HEK293 (cell line): ENCODE measurements around the gene PTGER3.

Source experiments
- CTCF ChIA-PET: fragments of 350-600 bp; formaldehyde crosslinking; extraction: SDS; loops from one replicate; lab custom pipeline; 2021; ENCODE audit warnings: antibody characterized with exemption; lab: Yijun Ruan, JAX
- POLR2A ChIA-PET: fragments of 300-600 bp; formaldehyde crosslinking; extraction: SDS; loops from one replicate; lab custom pipeline; 2020; ENCODE audit warnings: antibody characterized with exemption, inconsistent platforms; lab: Yijun Ruan, JAX
- H3K27ac ChIP-seq: fragments of 200-500 bp; sonication (Bioruptor generic); 2 replicates; pipeline ENCODE4 v1.5.1; 2014; ENCODE audit warnings: low read depth, low read length, control low read depth, inconsistent platforms; ENCODE audit errors: extremely low read depth
- H3K36me3 ChIP-seq, 2 experiments: fragments of 200-500 bp in 1 of 2; sonication (Bioruptor generic) in 1 of 2; 1 replicate in 1 of 2; 2 replicates in 1 of 2; pipeline ENCODE4 v1.5.1; 2014 to 2017; ENCODE audit warnings: inconsistent platforms in 2 of 2, low read length in 2 of 2; ENCODE audit not compliant: control insufficient read depth in 2 of 2, insufficient read depth in 1 of 2
- H3K4me1 ChIP-seq: fragments of 200-500 bp; sonication (Bioruptor generic); 2 replicates; pipeline ENCODE4 v1.5.1; 2014; ENCODE audit warnings: mild to moderate bottlenecking, low read length, inconsistent platforms; ENCODE audit not compliant: control insufficient read depth, insufficient read depth
- H3K4me3 ChIP-seq: 2 replicates; pipeline ENCODE4 v1.5.1; 2011; ENCODE audit warnings: low read depth, mild to moderate bottlenecking, control low read depth, low read length, moderate library complexity
- H3K9me3 ChIP-seq: fragments of 200-500 bp; sonication (Bioruptor generic); 2 replicates; pipeline ENCODE4 v1.5.1; 2014; ENCODE audit warnings: low read depth, low read length, inconsistent platforms; ENCODE audit not compliant: control insufficient read depth, insufficient read depth
- ELK4 ChIP-seq: IDR thresholded peaks from 2 replicates; pipeline ENCODE4 v1.6.1; 2011; ENCODE audit warnings: mild to moderate bottlenecking, low read depth, low read length, borderline replicate concordance
- INSM2 ChIP-seq: fragments of 450-650 bp; formaldehyde crosslinking; IDR thresholded peaks from 2 replicates; pipeline ENCODE4 v1.5.1; 2016; ENCODE audit warnings: missing biosample characterization, missing genetic modification characterization
- KLF17 ChIP-seq: fragments of 450-650 bp; formaldehyde crosslinking; IDR thresholded peaks from 2 replicates; pipeline ENCODE4 v1.5.1; 2016; ENCODE audit warnings: missing biosample characterization, missing genetic modification characterization
- PRDM4 ChIP-seq: fragments of 450-650 bp; formaldehyde crosslinking; IDR thresholded peaks from 2 replicates; pipeline ENCODE4 v1.5.1; 2017; ENCODE audit warnings: missing biosample characterization, missing genetic modification characterization
- SALL2 ChIP-seq: fragments of 450-650 bp; formaldehyde crosslinking; IDR thresholded peaks from 2 replicates; pipeline ENCODE4 v1.5.0; 2017; ENCODE audit warnings: missing biosample characterization, mild to moderate bottlenecking, missing genetic modification characterization, borderline replicate concordance
- ZNF549 ChIP-seq: fragments of 450-650 bp; IDR thresholded peaks from 2 replicates; pipeline ENCODE4 v1.5.1; 2018; ENCODE audit warnings: missing biosample characterization, missing genetic modification characterization, mild to moderate bottlenecking, inconsistent platforms, moderate library complexity
- ZNF664 ChIP-seq: fragments of 450-650 bp; formaldehyde crosslinking; IDR thresholded peaks from 2 replicates; pipeline ENCODE4 v1.5.1; 2016; ENCODE audit warnings: missing biosample characterization, missing genetic modification characterization
- ZNF677 ChIP-seq: fragments of 450-650 bp; IDR thresholded peaks from 2 replicates; pipeline ENCODE4 v1.5.0; 2018; ENCODE audit warnings: missing biosample characterization, mild to moderate bottlenecking, missing genetic modification characterization, moderate library complexity
- ZNF791 ChIP-seq: fragments of 450-650 bp; formaldehyde crosslinking; IDR thresholded peaks from 2 replicates; pipeline ENCODE4 v1.5.1; 2016; ENCODE audit warnings: missing biosample characterization, missing genetic modification characterization
- TF ChIP-seq, protein P1 (sequence below): fragments of 450-650 bp; formaldehyde crosslinking; IDR thresholded peaks from 2 replicates; pipeline ENCODE4 v1.5.1; 2016; ENCODE audit warnings: missing biosample characterization, missing genetic modification characterization, borderline replicate concordance
- TF ChIP-seq, protein P2 (sequence below): fragments of 450-650 bp; formaldehyde crosslinking; IDR thresholded peaks from 2 replicates; pipeline ENCODE4 v1.5.1; 2017; ENCODE audit warnings: missing biosample characterization, missing genetic modification characterization
- TF ChIP-seq, protein P3 (sequence below): fragments of 450-650 bp; formaldehyde crosslinking; conservative IDR thresholded peaks from 2 replicates; pipeline ENCODE4 v1.5.1; 2016; ENCODE audit warnings: low read depth, missing biosample characterization, missing genetic modification characterization
- TF ChIP-seq, protein P4 (sequence below): fragments of 450-650 bp; IDR thresholded peaks from 2 replicates; pipeline ENCODE4 v1.5.1; 2018; ENCODE audit warnings: missing biosample characterization, missing genetic modification characterization
- TF ChIP-seq, protein P5 (sequence below): fragments of 450-650 bp; formaldehyde crosslinking; IDR thresholded peaks from 2 replicates; pipeline ENCODE4 v1.5.1; 2017; ENCODE audit warnings: missing biosample characterization, missing genetic modification characterization

PTGER3 gene

DNA sequence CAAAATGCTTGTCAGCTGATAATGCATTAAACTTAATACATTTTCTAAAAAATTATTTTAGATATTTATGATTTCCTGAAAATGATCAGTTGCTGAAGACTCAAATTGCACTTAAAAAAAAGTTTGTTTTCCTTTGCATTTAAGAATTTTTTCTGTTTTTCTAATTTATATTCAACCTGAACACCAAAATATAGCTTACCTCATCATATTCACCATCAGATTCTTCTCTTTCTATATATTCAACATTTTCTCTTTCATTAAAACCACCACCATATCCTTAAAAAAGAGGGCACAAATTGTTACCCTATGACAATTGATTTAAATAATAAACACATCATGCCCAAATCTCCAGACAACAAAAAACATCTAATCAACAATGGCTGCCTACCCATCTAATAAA is 24.7 kb upstream of the PTGER3 start (continued):
- TF ChIP-seq, protein P1, sequence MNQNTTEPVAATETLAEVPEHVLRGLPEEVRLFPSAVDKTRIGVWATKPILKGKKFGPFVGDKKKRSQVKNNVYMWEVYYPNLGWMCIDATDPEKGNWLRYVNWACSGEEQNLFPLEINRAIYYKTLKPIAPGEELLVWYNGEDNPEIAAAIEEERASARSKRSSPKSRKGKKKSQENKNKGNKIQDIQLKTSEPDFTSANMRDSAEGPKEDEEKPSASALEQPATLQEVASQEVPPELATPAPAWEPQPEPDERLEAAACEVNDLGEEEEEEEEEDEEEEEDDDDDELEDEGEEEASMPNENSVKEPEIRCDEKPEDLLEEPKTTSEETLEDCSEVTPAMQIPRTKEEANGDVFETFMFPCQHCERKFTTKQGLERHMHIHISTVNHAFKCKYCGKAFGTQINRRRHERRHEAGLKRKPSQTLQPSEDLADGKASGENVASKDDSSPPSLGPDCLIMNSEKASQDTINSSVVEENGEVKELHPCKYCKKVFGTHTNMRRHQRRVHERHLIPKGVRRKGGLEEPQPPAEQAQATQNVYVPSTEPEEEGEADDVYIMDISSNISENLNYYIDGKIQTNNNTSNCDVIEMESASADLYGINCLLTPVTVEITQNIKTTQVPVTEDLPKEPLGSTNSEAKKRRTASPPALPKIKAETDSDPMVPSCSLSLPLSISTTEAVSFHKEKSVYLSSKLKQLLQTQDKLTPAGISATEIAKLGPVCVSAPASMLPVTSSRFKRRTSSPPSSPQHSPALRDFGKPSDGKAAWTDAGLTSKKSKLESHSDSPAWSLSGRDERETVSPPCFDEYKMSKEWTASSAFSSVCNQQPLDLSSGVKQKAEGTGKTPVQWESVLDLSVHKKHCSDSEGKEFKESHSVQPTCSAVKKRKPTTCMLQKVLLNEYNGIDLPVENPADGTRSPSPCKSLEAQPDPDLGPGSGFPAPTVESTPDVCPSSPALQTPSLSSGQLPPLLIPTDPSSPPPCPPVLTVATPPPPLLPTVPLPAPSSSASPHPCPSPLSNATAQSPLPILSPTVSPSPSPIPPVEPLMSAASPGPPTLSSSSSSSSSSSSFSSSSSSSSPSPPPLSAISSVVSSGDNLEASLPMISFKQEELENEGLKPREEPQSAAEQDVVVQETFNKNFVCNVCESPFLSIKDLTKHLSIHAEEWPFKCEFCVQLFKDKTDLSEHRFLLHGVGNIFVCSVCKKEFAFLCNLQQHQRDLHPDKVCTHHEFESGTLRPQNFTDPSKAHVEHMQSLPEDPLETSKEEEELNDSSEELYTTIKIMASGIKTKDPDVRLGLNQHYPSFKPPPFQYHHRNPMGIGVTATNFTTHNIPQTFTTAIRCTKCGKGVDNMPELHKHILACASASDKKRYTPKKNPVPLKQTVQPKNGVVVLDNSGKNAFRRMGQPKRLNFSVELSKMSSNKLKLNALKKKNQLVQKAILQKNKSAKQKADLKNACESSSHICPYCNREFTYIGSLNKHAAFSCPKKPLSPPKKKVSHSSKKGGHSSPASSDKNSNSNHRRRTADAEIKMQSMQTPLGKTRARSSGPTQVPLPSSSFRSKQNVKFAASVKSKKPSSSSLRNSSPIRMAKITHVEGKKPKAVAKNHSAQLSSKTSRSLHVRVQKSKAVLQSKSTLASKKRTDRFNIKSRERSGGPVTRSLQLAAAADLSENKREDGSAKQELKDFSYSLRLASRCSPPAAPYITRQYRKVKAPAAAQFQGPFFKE: no peak
- TF ChIP-seq, protein P2, sequence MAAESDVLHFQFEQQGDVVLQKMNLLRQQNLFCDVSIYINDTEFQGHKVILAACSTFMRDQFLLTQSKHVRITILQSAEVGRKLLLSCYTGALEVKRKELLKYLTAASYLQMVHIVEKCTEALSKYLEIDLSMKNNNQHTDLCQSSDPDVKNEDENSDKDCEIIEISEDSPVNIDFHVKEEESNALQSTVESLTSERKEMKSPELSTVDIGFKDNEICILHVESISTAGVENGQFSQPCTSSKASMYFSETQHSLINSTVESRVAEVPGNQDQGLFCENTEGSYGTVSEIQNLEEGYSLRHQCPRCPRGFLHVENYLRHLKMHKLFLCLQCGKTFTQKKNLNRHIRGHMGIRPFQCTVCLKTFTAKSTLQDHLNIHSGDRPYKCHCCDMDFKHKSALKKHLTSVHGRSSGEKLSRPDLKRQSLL: no peak
- TF ChIP-seq PRDM4 (tag by site-specific recombination): no peak
- TF ChIP-seq SALL2 (tag by site-specific recombination): no peak
- TF ChIP-seq ZNF549: no peak
- TF ChIP-seq ELK4: no peak

GRCh38 chr1:71071720-71072119 is 24.1 kb upstream of the PTGER3 start:
- Histone ChIP-seq H3K9me3 (no peaks in the 10 kb centered on the region), H3K4me3 (no peak overlapping the region), H3K36me3 (peaks cover 84 to 94% of the 10 kb centered on the region in 2 experiments), H3K27ac (no peak overlapping the region), H3K4me1 (no peaks in the 10 kb centered on the region)
- POLR2A ChIA-PET: no interaction called here
- CTCF ChIA-PET: no interaction called here
- TF ChIP-seq, protein P3, sequence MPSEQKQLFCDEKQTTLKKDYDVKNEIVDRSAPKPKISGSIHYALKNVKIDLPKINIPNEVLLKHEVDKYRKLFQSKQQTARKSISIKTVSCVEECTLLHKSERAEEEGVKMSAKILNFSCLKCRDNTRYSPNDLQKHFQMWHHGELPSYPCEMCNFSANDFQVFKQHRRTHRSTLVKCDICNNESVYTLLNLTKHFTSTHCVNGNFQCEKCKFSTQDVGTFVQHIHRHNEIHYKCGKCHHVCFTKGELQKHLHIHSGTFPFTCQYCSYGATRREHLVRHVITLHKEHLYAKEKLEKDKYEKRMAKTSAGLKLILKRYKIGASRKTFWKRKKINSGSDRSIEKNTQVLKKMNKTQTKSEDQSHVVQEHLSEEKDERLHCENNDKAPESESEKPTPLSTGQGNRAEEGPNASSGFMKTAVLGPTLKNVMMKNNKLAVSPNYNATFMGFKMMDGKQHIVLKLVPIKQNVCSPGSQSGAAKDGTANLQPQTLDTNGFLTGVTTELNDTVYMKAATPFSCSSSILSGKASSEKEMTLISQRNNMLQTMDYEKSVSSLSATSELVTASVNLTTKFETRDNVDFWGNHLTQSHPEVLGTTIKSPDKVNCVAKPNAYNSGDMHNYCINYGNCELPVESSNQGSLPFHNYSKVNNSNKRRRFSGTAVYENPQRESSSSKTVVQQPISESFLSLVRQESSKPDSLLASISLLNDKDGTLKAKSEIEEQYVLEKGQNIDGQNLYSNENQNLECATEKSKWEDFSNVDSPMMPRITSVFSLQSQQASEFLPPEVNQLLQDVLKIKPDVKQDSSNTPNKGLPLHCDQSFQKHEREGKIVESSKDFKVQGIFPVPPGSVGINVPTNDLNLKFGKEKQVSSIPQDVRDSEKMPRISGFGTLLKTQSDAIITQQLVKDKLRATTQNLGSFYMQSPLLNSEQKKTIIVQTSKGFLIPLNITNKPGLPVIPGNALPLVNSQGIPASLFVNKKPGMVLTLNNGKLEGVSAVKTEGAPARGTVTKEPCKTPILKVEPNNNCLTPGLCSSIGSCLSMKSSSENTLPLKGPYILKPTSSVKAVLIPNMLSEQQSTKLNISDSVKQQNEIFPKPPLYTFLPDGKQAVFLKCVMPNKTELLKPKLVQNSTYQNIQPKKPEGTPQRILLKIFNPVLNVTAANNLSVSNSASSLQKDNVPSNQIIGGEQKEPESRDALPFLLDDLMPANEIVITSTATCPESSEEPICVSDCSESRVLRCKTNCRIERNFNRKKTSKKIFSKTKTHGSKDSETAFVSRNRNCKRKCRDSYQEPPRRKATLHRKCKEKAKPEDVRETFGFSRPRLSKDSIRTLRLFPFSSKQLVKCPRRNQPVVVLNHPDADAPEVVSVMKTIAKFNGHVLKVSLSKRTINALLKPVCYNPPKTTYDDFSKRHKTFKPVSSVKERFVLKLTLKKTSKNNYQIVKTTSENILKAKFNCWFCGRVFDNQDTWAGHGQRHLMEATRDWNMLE (tag by site-specific recombination): no peak
- TF ChIP-seq KLF17 (tag by site-specific recombination) (no peak), ZNF791 (tag by site-specific recombination) (no peak), INSM2 (no peak), ZNF677 (tag by site-specific recombination) (no peak), ZNF664 (tag by site-specific recombination) (no peak)
- TF ChIP-seq, protein P4, sequence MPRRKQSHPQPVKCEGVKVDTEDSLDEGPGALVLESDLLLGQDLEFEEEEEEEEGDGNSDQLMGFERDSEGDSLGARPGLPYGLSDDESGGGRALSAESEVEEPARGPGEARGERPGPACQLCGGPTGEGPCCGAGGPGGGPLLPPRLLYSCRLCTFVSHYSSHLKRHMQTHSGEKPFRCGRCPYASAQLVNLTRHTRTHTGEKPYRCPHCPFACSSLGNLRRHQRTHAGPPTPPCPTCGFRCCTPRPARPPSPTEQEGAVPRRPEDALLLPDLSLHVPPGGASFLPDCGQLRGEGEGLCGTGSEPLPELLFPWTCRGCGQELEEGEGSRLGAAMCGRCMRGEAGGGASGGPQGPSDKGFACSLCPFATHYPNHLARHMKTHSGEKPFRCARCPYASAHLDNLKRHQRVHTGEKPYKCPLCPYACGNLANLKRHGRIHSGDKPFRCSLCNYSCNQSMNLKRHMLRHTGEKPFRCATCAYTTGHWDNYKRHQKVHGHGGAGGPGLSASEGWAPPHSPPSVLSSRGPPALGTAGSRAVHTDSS (tag by site-specific recombination): no peak
- TF ChIP-seq, protein P5, sequence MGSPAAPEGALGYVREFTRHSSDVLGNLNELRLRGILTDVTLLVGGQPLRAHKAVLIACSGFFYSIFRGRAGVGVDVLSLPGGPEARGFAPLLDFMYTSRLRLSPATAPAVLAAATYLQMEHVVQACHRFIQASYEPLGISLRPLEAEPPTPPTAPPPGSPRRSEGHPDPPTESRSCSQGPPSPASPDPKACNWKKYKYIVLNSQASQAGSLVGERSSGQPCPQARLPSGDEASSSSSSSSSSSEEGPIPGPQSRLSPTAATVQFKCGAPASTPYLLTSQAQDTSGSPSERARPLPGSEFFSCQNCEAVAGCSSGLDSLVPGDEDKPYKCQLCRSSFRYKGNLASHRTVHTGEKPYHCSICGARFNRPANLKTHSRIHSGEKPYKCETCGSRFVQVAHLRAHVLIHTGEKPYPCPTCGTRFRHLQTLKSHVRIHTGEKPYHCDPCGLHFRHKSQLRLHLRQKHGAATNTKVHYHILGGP: no peak
